Sigmoid colon (tissue), 4 donors: ENCODE measurements around the gene SLC39A13.

Experiments used
- CTCF ChIP-seq, 4 experiments: fragments of 450-650 bp in 3 of 4; fragments of 200-600 bp in 1 of 4; IDR thresholded peaks; one replicate each; pipeline ENCODE4 v1.5.1; 2016 to 2019; ENCODE audit warnings: antibody characterized with exemption in 4 of 4, mild to moderate bottlenecking in 3 of 4, moderate library complexity in 2 of 4
- EP300 ChIP-seq, 4 donors: sonication (generic); formaldehyde crosslinking; IDR thresholded peaks; one replicate each; pipeline ENCODE4 v1.6.1; 2017; ENCODE audit warnings: antibody characterized with exemption in 4 of 4
- POLR2A ChIP-seq, 2 donors: fragments of 450-650 bp; IDR thresholded peaks; one replicate each; pipeline ENCODE4 v1.6.1; 2016; ENCODE audit warnings: antibody characterized with exemption in 2 of 2, mild to moderate bottlenecking in 2 of 2, moderate library complexity in 2 of 2
- POLR2AphosphoS5 ChIP-seq, 4 donors: sonication (generic); formaldehyde crosslinking; IDR thresholded peaks; one replicate each; pipeline ENCODE4 v1.6.1; 2017; ENCODE audit warnings: antibody characterized with exemption in 4 of 4

DNA sequence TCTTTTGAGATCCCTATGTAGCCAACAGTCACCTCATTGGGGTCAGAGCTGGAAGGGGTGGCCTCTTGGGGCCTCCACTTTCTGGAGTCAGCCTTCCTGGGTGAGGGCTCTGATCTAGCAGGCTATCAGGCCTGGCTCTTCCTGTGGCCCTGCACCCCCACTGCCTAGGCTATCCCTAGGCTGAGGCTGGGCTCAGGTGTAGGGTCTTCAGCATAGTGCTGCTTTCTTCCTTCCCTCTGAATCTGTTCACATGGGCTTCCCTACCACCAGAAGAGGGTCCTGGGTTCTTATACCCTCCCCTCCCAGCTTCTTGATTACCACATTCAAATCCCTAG is 29.6 kb upstream of the SLC39A13 start:
- TF ChIP-seq CTCF (IDR thresholded peaks at IDR 0.05) (no peak), POLR2A (IDR thresholded peaks at IDR 0.05) (no peak), EP300 (IDR thresholded peaks at IDR 0.05) (no peak), POLR2AphosphoS5 (IDR thresholded peaks at IDR 0.05) (no peak)
